ENCODE results near the gene CEMP1. TPM values are rescaled to one million over a fixed set of nuclear protein-coding genes. Genes with fewer than 3 reads are reported as not detected.

Gene CEMP1
- total and polyA plus RNA-seq, 2 experiments from 2014 or later = 0.31 to 7.5 TPM

DNA sequence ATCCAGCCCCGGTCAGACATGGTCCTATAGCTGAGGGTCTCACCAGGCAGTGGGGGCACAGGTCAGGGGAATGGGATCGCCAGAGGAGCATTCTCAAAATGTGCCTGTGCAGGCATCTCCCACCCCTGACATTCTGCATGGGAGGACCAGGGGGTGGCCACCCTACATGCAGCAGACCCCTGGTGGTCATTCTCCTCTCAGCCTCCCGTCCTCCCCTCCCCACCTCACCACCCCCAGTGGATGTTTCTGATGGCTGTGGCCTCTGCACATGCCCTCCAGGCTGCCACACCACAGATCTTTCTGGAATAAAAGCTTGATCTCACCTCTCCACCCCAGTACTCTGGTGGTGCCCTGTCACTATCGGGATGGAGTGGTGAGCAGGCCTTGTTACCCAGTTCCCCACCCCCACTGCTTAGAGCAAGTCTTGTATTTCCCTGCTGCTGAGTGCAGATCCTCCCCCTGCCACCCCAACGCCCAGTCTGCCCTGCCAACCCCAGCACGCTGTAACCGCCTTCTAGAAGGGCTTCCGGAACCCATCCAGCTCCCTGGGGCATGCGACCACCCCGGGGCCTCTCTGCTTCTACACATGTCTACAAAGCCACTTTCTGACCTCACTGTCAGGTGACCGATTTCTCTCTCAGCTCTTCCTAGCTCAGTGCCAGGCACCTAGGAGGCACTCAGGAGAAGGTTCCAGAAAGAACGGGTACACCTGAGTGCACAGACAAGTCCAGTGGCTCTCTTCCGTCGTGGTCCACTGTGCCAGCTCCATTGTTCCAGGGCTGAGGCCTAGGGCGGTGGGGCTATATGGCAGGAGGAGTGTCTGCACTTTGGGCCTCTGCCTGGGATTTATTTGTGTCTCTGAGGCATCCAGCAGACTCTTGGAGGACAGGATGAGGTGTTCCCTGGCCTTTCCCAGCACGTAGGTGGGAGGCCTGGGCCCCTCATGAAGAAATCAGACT lies 47.0 kb downstream of the CEMP1 start:
- no peak overlapping the region for H3K27ac ChIP-seq (ENCODE audit: low read depth)
- H3K27me3 Mint-ChIP-seq (ENCODE audit: insufficient read depth, low read depth, poor library complexity) = peaks cover 17% of the 10 kb centered on the region
- ATAC-seq (no peak), DNase-seq (ENCODE audit: low spot score) (no peak)
- no peaks in the 10 kb centered on the region for H3K27me3 ChIP-seq (ENCODE audit: insufficient read depth)
- no peak overlapping the region for H3K4me3 ChIP-seq
- no peaks in the 10 kb centered on the region for H3K4me1 ChIP-seq (ENCODE audit: insufficient read depth)
- H3K9me3 Mint-ChIP-seq = no peaks in the 10 kb centered on the region
- no peak overlapping the region for H3K4me3 Mint-ChIP-seq
- no peak overlapping the region for H3K4me2 ChIP-seq
- 0 out of 2 replicates have a peak, but pooled peaks cover 3% of the 10 kb centered on the region for H4K20me1 ChIP-seq (replicated peaks; ENCODE audit: insufficient read depth)
- H3K27ac Mint-ChIP-seq = no peak overlapping the region
- no peaks in the 10 kb centered on the region for H3K36me3 ChIP-seq (ENCODE audit: insufficient read depth)
- no peaks in the 10 kb centered on the region; the same call in 1 of the 3 replicates for H3K36me3 Mint-ChIP-seq (ENCODE audit: low read depth)
- no peaks in the 10 kb centered on the region for H3K9me2 ChIP-seq (ENCODE audit: insufficient read depth)
- H3F3A ChIP-seq (replicated peaks; ENCODE audit: low read depth) = no peaks in the 10 kb centered on the region
- H3K79me2 ChIP-seq (replicated peaks; ENCODE audit: insufficient read depth) = 0 out of 2 replicates have a peak, but pooled peaks cover 6% of the 10 kb centered on the region
- peaks cover 20% of the 10 kb centered on the region for H3K4me1 Mint-ChIP-seq
- TF ChIP-seq EZH2phosphoT487 (IDR thresholded peaks at IDR 0.05; ENCODE audit: unreplicated experiment) (no peak), NANOG (IDR thresholded peaks at IDR 0.05; ENCODE audit: borderline replicate concordance) (no peak), POLR2AphosphoS5 (IDR thresholded peaks at IDR 0.05; ENCODE audit: low read depth) (no peak), EZH2 (IDR thresholded peaks at IDR 0.05; ENCODE audit: low read depth, unreplicated experiment) (no peak), JUNB (IDR thresholded peaks at IDR 0.05; ENCODE audit: unreplicated experiment) (no peak), ZNF331 (CRISPR knock-in tag; IDR thresholded peaks at IDR 0.05; ENCODE audit: low read depth) (no peak), STAT1 (IDR thresholded peaks at IDR 0.05; ENCODE audit: unreplicated experiment) (no peak)
- TF ChIP-seq, protein P1, sequence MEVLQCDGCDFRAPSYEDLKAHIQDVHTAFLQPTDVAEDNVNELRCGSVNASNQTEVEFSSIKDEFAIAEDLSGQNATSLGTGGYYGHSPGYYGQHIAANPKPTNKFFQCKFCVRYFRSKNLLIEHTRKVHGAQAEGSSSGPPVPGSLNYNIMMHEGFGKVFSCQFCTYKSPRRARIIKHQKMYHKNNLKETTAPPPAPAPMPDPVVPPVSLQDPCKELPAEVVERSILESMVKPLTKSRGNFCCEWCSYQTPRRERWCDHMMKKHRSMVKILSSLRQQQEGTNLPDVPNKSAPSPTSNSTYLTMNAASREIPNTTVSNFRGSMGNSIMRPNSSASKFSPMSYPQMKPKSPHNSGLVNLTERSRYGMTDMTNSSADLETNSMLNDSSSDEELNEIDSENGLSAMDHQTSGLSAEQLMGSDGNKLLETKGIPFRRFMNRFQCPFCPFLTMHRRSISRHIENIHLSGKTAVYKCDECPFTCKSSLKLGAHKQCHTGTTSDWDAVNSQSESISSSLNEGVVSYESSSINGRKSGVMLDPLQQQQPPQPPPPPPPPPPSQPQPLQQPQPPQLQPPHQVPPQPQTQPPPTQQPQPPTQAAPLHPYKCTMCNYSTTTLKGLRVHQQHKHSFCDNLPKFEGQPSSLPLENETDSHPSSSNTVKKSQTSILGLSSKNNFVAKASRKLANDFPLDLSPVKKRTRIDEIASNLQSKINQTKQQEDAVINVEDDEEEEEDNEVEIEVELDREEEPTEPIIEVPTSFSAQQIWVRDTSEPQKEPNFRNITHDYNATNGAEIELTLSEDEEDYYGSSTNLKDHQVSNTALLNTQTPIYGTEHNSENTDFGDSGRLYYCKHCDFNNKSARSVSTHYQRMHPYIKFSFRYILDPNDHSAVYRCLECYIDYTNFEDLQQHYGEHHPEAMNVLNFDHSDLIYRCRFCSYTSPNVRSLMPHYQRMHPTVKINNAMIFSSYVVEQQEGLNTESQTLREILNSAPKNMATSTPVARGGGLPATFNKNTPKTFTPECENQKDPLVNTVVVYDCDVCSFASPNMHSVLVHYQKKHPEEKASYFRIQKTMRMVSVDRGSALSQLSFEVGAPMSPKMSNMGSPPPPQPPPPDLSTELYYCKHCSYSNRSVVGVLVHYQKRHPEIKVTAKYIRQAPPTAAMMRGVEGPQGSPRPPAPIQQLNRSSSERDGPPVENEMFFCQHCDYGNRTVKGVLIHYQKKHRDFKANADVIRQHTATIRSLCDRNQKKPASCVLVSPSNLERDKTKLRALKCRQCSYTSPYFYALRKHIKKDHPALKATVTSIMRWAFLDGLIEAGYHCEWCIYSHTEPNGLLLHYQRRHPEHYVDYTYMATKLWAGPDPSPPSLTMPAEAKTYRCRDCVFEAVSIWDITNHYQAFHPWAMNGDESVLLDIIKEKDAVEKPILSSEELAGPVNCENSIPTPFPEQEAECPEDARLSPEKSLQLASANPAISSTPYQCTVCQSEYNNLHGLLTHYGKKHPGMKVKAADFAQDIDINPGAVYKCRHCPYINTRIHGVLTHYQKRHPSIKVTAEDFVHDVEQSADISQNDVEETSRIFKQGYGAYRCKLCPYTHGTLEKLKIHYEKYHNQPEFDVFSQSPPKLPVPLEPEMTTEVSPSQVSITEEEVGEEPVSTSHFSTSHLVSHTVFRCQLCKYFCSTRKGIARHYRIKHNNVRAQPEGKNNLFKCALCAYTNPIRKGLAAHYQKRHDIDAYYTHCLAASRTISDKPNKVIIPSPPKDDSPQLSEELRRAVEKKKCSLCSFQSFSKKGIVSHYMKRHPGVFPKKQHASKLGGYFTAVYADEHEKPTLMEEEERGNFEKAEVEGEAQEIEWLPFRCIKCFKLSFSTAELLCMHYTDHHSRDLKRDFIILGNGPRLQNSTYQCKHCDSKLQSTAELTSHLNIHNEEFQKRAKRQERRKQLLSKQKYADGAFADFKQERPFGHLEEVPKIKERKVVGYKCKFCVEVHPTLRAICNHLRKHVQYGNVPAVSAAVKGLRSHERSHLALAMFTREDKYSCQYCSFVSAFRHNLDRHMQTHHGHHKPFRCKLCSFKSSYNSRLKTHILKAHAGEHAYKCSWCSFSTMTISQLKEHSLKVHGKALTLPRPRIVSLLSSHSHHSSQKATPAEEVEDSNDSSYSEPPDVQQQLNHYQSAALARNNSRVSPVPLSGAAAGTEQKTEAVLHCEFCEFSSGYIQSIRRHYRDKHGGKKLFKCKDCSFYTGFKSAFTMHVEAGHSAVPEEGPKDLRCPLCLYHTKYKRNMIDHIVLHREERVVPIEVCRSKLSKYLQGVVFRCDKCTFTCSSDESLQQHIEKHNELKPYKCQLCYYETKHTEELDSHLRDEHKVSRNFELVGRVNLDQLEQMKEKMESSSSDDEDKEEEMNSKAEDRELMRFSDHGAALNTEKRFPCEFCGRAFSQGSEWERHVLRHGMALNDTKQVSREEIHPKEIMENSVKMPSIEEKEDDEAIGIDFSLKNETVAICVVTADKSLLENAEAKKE (CRISPR knock-in tag; IDR thresholded peaks at IDR 0.05) = no peak
- TF ChIP-seq, protein P2, sequence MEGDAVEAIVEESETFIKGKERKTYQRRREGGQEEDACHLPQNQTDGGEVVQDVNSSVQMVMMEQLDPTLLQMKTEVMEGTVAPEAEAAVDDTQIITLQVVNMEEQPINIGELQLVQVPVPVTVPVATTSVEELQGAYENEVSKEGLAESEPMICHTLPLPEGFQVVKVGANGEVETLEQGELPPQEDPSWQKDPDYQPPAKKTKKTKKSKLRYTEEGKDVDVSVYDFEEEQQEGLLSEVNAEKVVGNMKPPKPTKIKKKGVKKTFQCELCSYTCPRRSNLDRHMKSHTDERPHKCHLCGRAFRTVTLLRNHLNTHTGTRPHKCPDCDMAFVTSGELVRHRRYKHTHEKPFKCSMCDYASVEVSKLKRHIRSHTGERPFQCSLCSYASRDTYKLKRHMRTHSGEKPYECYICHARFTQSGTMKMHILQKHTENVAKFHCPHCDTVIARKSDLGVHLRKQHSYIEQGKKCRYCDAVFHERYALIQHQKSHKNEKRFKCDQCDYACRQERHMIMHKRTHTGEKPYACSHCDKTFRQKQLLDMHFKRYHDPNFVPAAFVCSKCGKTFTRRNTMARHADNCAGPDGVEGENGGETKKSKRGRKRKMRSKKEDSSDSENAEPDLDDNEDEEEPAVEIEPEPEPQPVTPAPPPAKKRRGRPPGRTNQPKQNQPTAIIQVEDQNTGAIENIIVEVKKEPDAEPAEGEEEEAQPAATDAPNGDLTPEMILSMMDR (conservative IDR thresholded peaks at IDR 0.05; ENCODE audit: low read depth in 2 of 2) = no peak
- TF ChIP-seq, protein P3, sequence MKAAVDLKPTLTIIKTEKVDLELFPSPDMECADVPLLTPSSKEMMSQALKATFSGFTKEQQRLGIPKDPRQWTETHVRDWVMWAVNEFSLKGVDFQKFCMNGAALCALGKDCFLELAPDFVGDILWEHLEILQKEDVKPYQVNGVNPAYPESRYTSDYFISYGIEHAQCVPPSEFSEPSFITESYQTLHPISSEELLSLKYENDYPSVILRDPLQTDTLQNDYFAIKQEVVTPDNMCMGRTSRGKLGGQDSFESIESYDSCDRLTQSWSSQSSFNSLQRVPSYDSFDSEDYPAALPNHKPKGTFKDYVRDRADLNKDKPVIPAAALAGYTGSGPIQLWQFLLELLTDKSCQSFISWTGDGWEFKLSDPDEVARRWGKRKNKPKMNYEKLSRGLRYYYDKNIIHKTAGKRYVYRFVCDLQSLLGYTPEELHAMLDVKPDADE (IDR thresholded peaks at IDR 0.05) = no peak
- TF ChIP-seq, protein P4, sequence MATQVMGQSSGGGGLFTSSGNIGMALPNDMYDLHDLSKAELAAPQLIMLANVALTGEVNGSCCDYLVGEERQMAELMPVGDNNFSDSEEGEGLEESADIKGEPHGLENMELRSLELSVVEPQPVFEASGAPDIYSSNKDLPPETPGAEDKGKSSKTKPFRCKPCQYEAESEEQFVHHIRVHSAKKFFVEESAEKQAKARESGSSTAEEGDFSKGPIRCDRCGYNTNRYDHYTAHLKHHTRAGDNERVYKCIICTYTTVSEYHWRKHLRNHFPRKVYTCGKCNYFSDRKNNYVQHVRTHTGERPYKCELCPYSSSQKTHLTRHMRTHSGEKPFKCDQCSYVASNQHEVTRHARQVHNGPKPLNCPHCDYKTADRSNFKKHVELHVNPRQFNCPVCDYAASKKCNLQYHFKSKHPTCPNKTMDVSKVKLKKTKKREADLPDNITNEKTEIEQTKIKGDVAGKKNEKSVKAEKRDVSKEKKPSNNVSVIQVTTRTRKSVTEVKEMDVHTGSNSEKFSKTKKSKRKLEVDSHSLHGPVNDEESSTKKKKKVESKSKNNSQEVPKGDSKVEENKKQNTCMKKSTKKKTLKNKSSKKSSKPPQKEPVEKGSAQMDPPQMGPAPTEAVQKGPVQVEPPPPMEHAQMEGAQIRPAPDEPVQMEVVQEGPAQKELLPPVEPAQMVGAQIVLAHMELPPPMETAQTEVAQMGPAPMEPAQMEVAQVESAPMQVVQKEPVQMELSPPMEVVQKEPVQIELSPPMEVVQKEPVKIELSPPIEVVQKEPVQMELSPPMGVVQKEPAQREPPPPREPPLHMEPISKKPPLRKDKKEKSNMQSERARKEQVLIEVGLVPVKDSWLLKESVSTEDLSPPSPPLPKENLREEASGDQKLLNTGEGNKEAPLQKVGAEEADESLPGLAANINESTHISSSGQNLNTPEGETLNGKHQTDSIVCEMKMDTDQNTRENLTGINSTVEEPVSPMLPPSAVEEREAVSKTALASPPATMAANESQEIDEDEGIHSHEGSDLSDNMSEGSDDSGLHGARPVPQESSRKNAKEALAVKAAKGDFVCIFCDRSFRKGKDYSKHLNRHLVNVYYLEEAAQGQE (IDR thresholded peaks at IDR 0.05; ENCODE audit: unreplicated experiment) = no peak
- no peak overlapping the region for H2AFZ ChIP-seq

All from GM23338 (cell line).